Aorta (tissue), 5 donors: Measurements from ENCODE around the gene GATA6. TPM values are rescaled to one million over a fixed set of nuclear protein-coding genes. Genes with fewer than 3 reads are reported as not detected.

Experiments
- ATAC-seq: fragments of 200-7000 bp; cut with Tn5 transposase; one replicate; pipeline ENCODE4 v1.9.1; 2022; ENCODE audit warnings: moderate library complexity; ENCODE audit not compliant: low FRiP score
- DNase-seq, 2 donors: peaks; one replicate each; pipeline ENCODE4 v3.0.0-alpha.2; 2020
- H3K27ac ChIP-seq, 2 donors: one replicate each; pipeline ENCODE4 v1.5.1; 2013; ENCODE audit warnings: low read length in 2 of 2, mild to moderate bottlenecking in 2 of 2, moderate library complexity in 2 of 2, control low read depth in 1 of 2, inconsistent platforms in 1 of 2, low read depth in 1 of 2
- H3K27me3 ChIP-seq, 2 donors: one replicate each; pipeline ENCODE4 v1.6.1; 2013; ENCODE audit warnings: control low read depth in 1 of 2, low read length in 1 of 2, mild to moderate bottlenecking in 1 of 2, moderate library complexity in 1 of 2; ENCODE audit not compliant: insufficient read depth in 2 of 2, control insufficient read depth in 1 of 2
- H3K36me3 ChIP-seq, 2 donors: one replicate each; pipeline ENCODE4 v1.6.1; 2013; ENCODE audit warnings: control low read depth in 1 of 2, low read length in 1 of 2, mild to moderate bottlenecking in 1 of 2; ENCODE audit not compliant: insufficient read depth in 2 of 2, control insufficient read depth in 1 of 2
- H3K4me1 ChIP-seq, 2 donors: one replicate each; pipeline ENCODE4 v1.6.1; 2013; ENCODE audit warnings: low read length in 2 of 2, control low read depth in 1 of 2, mild to moderate bottlenecking in 1 of 2, moderate library complexity in 1 of 2; ENCODE audit not compliant: insufficient read depth in 2 of 2, control insufficient read depth in 1 of 2
- H3K4me3 ChIP-seq, 2 donors: one replicate each; pipeline ENCODE4 v1.5.1; 2013; ENCODE audit warnings: low read length in 2 of 2, control low read depth in 1 of 2, mild to moderate bottlenecking in 1 of 2
- H3K9me3 ChIP-seq: one replicate; pipeline ENCODE4 v1.6.1; 2013; ENCODE audit warnings: mild to moderate bottlenecking, low read length; ENCODE audit not compliant: control insufficient read depth
- WGBS, 2 donors: extraction: QIAGEN DNeasy Blood & Tissue Kit; methylation state at CpG; one replicate each; pipeline ENCODE4 v1.1.7; 2013; 5-methylcytosine and 5-hydroxymethylcytosine counted together
- intact Hi-C, 2 donors: fragments of 100-400 bp; cut with DNase I; formaldehyde crosslinking; loops; one replicate each; pipeline versions ENCODE4 v1.14.2 to v1.15.0; 2022
- polyA plus RNA-seq, 2 donors: library from polyadenylated mRNA; stranded (reverse); fragments of 200-250 nt; gene quantifications; one replicate each; pipeline ENCODE4 v1.2.3, GENCODE V29; 2013
- total RNA-seq, 2 donors: library from RNA; stranded (reverse); fragmentation: NEBNext Ultra II Directional; extraction: Animal tissue kit (Norgen Biotek cat#: 25700); gene quantifications; one replicate each; pipeline ENCODE4 v1.2.1, GENCODE V29; 2021
- donor health status: healthy with polysubstance abuse.
- donor health status: Bipolar disorder and iron deficiency.
- donor health status: DM: no; HTN: no; CAD: no.
- donor health status: DM: no; HTN: no; CAD: no.
- donor health status: DM: yes; HTN: yes; CAD: no.

GATA6 gene
- total and polyA plus RNA-seq, 4 donors: 16.0 to 41.5 (median 30.8) TPM

DNA sequence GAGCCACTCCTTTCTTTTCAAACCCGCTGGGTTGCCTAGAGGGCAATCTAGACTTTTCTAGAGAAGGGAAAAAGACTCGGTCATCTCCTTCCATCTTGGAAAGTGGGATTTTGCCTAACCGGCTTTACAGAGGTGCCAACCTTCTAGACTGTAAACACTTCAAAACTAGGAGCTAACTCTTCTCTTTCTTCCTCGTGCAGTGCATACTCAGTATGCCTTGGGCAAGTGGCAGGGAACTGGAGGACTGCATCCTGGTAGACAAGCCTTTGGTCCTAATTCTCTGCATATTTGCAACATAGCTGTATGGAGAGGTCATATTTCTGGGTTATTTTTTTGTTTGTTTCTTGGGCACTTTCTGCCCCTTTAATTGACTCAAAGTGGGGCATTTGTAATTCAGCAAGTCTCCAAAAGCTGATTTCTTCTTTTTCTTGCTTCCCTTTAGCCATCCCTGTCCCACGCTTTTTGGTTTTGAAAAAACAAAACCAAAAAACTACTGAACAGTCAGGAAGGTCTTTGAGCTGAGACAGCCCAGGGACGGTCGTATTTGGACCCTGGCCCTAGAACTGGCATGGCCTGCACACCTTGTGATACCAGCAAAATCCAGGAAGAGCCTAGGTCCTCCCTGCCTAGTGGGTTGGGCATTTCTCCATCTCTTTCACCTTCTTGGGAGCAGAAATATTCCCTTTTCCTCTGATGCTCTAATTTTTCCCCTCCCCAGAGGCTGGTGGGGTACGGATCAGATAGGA is 5.8 kb upstream of the GATA6 start:
- no peaks in the 10 kb centered on the region for H3K9me3 ChIP-seq
- H3K27me3 ChIP-seq: no peaks in the 10 kb centered on the region
- no peak for ATAC-seq
- no peak overlapping the region for H3K27ac ChIP-seq
- WGBS, 2 donors: 51 to 64% methylated on average over 8 of the region's 8 CpGs
- no peak for DNase-seq
- H3K4me1 ChIP-seq: no peaks in the 10 kb centered on the region
- intact Hi-C loops: loop anchor here (2.0 to 10.0 kb wide), 2 partner anchors 167 to 169 kb away; no protein-coding TSS in a partner anchor
- H3K4me3 ChIP-seq: no peak overlapping the region
- H3K36me3 ChIP-seq: no peaks in the 10 kb centered on the region

DNA sequence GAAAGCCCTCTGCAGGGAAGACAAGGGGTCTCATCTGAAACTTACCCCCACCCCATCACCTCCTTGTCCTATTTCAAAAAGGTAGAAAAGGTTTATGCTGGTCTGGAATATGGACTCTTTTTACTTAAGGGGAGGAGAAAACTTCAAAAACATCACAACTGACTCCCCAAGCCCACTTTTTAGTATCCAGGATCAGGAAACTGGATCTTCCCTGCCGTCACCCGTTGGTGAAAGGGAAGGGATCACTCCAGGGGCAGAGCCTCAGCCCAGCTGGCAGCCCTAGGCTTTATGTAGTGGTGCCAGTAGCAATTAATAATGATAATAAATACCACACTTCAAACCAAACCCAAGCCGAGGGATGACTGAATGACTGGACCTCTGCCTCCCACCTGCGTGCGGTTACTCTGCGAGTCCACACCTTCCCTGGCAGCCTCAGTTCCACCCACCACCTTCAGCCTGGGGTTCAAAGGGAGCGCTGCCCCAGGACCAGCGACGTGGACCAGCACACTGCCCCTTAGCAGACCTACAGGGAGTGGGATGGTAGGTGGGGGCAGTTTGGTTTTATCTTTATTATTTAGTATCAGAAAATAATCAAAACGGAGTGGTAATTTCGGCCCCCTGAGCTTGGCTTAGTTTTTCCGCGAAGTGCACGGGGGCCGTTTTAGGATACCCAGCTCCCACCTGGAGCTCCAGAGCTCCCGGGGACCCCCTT is 4.9 kb upstream of the GATA6 start:
- Histone ChIP-seq H3K27ac (peak overlapping the region in 1 of 2 donors; percentile 71), H3K4me3 (peak overlapping the region; percentile 60 to 81)

DNA sequence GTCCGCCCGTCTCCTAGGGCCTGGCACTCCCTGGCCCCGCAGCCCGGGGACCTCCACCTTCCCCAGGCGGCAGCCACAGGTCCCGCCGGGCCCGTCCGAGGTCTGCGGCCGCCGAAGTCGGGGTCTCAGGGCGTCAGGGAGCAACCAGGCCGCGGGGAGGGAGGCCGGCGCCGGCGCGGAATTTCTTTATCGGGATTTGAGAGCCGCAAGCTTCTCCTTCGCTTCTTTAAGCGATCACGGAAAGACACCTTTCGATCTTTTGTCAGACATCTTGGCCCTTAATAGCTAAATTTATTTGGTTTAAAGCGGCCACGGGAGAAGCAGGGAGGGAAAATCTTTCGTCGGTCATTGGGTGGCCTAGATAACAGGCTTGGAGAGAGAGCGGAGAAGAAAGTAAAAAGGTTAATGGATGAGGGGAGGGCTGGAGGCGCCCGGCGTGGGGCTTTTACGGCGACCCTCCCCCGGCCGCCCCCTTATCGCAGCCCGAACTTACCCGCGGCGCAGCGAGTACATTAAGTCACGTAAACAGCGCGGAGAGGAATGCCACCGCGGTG is 4.3 kb upstream of the GATA6 start:
- 15 to 18% methylated on average over 50 of the region's 50 CpGs for WGBS, 2 donors
- H3K27me3 ChIP-seq: no peaks in the 10 kb centered on the region
- H3K36me3 ChIP-seq: no peaks in the 10 kb centered on the region
- intact Hi-C loops: loop anchor here (2.0 to 10.0 kb wide), 4 partner anchors 168 to 442 kb away; no protein-coding TSS in a partner anchor
- peak overlapping the region; percentile 71 to 88 for H3K27ac ChIP-seq
- no peak for ATAC-seq
- H3K9me3 ChIP-seq: no peaks in the 10 kb centered on the region
- DNase-seq: no peak
- H3K4me1 ChIP-seq: no peaks in the 10 kb centered on the region
- H3K4me3 ChIP-seq: peak overlapping the region; percentile 60 to 81

More for the DNA sequence above, 4.9 kb upstream of the GATA6 start:
- 59 to 61% methylated on average over 15 to 16 of the region's 16 CpGs for WGBS, 2 donors
- no peaks in the 10 kb centered on the region for H3K27me3 ChIP-seq
- no peak for DNase-seq
- H3K4me1 ChIP-seq: no peaks in the 10 kb centered on the region
- no peaks in the 10 kb centered on the region for H3K36me3 ChIP-seq
- intact Hi-C loops: loop anchor here (2.0 to 10.0 kb wide), 4 partner anchors 168 to 443 kb away; no protein-coding TSS in a partner anchor
- no peaks in the 10 kb centered on the region for H3K9me3 ChIP-seq
- no peak for ATAC-seq

DNA sequence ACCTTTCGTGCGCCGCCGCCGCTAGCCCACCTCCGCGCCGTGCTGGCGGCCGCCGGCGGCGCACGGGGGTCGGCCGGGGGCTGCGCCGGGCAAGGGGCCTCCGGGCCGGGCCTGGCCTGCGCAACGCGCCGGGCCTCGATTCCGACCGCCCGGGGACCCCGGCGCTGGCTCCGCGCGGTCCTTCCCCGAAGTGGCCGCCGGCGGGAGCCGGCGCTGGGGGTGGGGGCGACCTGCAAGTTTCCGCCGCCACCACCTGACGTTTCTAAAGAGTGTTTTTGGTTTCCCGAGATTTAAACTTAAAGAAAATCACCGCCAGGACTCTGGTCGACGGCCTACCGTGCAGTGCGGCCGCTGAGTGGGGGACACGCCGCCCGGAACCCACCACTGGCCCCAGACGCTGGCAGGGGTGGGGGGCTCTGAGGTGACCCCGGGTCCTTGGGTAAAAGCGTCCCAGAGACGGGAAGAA is 3.8 kb upstream of the GATA6 start:
- H3K27ac ChIP-seq: peak overlapping the region; percentile 88 to 95
- no peak for DNase-seq
- H3K4me1 ChIP-seq: no peaks in the 10 kb centered on the region
- no peaks in the 10 kb centered on the region for H3K36me3 ChIP-seq
- H3K4me3 ChIP-seq: peak overlapping the region; percentile 60 to 81
- H3K9me3 ChIP-seq: no peaks in the 10 kb centered on the region
- no peaks in the 10 kb centered on the region for H3K27me3 ChIP-seq
- no peak for ATAC-seq
- intact Hi-C loops: loop anchor here (2.0 to 10.0 kb wide), 4 partner anchors 169 to 442 kb away; no protein-coding TSS in a partner anchor
- WGBS, 2 donors: 1 to 3% methylated on average over 57 of the region's 57 CpGs

DNA sequence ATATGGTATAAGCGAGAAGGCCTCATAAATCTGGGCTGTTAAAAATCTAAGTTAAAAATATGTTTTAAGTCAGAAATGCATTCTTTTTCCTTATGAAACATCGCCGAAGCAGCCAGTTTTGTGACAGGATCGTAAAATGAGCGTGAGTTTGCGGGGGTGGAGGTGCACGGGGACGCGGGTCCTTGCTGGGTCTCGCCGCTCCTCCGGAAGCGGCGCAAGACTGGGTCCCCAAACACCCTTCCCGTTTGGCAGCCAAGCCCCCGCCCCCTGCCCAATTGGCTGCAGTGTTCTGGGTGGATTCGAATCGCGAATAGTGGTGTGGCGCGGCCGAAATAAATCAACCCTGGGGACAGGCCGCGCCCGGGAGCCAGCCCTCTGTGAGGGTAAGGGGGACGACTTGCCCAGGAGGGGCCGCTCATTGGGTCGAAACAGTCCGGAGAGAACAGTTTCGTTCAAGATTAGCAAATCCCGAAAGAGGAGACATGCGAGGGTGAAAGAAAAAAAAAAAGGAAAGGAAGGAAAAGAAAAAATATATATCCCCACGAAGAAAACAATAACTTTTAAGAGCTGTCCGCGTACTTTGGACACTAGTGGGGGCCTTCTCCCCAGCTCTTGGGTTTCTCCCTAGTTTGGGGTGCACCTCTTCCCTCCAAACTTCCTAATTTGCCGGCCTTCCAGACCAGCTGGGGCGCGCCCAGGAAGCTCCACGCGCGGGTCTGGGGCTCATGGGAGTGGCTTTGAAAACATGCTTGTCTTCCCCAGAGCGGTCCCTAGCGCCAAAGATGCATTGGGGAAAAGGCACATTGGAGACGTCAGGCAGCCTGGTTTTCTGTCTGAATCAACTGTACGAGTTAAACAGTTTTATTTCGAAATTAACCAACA is 3.1 kb upstream of the GATA6 start:
- 1% methylated on average over 46 of the region's 46 CpGs for WGBS, 2 donors
- Histone ChIP-seq H3K4me3 (peak overlapping the region; percentile 62 to 81), H3K27me3 (no peaks in the 10 kb centered on the region), H3K36me3 (peaks cover 1 to 2% of the 10 kb centered on the region in 2 donors), H3K4me1 (no peaks in the 10 kb centered on the region), H3K27ac (peak overlapping the region; percentile 88 to 95), H3K9me3 (no peaks in the 10 kb centered on the region)
- intact Hi-C loops: loop anchor here (5.0 to 10.0 kb wide), 3 partner anchors 172 to 441 kb away; no protein-coding TSS in a partner anchor
- DNase-seq (peak; percentile 87 to 92), ATAC-seq (peak; percentile 49)

DNA sequence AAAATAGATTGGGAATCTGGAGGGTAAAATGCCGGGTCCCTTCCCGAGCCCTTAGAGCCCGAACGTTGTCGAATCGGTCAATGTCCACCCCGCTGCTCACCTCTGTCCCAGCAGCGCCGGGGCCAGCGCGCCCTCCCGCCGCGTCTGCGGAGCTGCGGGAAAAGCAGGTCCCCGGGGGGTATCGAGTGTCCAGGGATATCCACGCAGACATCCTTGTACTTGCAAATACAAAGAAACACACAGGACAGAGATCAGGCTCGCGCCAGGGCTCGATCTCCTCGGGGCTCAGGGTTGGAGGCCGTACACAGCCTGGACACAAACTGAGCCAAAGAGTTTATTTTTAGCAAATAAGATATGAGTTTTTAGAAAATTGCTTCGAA is 2.3 kb upstream of the GATA6 start:
- H3K27ac ChIP-seq: peak overlapping the region; percentile 10 to 93
- intact Hi-C loops: loop anchor here (5.0 to 10.0 kb wide), 3 partner anchors 172 to 440 kb away; no protein-coding TSS in a partner anchor
- ATAC-seq (no peak), DNase-seq (peak in 1 of 2 donors; percentile 81)
- H3K27me3 ChIP-seq: no peaks in the 10 kb centered on the region
- H3K4me1 ChIP-seq: no peaks in the 10 kb centered on the region
- no peaks in the 10 kb centered on the region for H3K9me3 ChIP-seq
- peaks cover 7 to 8% of the 10 kb centered on the region in 2 donors for H3K36me3 ChIP-seq
- H3K4me3 ChIP-seq: peak overlapping the region; percentile 62 to 81
- WGBS, 2 donors: 1% methylated on average over 25 of the region's 25 CpGs

DNA sequence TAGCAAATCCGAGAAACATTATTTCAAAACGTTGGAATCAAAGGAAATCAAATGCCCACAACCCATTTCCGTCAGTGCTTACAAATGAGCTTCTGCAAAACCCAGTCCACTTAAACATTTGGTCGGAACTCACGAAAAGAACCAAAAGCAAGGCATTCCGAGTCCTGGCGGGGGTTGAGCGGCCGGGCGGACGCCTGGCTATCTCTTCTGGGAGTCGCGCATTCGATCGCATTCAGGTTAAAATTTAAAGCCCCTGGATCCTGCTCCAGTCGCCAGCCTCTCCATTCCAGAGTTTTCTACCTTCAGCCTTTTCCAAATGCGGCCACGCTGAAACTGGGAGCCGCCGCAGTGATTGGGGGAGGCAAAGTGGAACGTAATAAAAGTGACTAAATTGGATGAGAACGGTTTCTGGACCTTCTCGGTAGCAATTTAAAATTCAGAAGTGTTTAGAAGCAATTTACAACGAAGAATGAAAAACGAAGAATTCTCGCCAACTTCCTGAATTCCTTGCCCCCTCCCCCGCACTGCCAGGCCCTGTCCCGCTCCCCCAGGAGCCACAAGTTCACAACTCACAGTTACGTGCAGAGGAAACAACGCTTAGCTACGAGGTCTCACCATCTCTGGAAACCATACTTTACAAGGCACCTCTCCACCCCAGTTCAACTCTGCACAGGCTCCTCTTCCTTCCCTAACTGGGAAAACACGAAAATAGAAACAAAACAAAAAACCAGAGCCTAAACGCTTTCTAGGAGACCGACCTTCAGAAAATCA is 1.7 kb upstream of the GATA6 start:
- H3K36me3 ChIP-seq: peaks cover 7 to 9% of the 10 kb centered on the region in 2 donors
- H3K27me3 ChIP-seq: no peaks in the 10 kb centered on the region
- H3K4me3 ChIP-seq: peak overlapping the region; percentile 62 to 81
- no peak for ATAC-seq
- DNase-seq: peak in 1 of 2 donors; percentile 82
- no peaks in the 10 kb centered on the region for H3K4me1 ChIP-seq
- intact Hi-C loops: loop anchor here (1.0 to 10.0 kb wide), 4 partner anchors 173 to 440 kb away; no protein-coding TSS in a partner anchor
- 0 to 1% methylated on average over 34 of the region's 34 CpGs for WGBS, 2 donors
- peak overlapping the region; percentile 69 to 93 for H3K27ac ChIP-seq
- no peaks in the 10 kb centered on the region for H3K9me3 ChIP-seq
